ENCODE measurements around the gene HEY2.
"Not testable (repeated sequence)": the region's sequence is repeated elsewhere in the genome, so short reads cannot be mapped to it uniquely, and the experiment has no call there.

Gene HEY2

DNA sequence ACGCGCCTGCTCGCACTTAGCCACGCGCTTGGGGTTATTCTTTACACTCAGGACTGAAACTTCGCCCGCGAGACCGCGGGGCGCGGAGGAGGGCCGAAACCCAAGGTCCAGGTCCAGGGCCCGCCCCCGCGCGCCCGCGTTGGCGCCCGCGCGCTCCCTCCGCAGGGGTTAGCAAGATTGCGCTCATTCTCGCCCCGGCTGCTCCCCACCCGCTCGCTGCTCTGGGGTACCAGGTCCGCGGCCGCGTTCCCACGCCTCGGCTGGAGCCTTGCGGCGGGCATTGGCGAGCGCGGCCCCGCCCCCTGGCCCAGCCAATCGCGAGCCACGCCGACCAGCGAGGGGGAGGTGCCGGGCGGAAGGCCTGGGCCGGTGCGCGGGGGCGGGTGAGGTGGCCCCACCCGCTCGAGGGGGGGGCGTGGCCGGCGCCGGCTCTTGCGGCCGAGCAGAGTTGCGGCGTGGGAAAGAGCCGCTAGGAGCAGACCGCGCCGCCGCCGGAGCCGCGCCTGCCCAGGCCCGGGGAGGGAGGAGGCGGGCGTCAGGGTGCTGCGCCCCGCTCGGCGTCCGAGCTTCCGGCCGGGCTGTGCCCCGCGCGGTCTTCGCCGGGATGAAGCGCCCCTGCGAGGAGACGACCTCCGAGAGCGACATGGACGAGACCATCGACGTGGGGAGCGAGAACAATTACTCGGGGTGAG, at the start of gene HEY2:
Gene HEY2 (plus strand): TSS at position 460 of the 692 bp plus-strand sequence. CDS start 145 bp downstream, at position 605.
- TF ChIP-seq, protein P1, sequence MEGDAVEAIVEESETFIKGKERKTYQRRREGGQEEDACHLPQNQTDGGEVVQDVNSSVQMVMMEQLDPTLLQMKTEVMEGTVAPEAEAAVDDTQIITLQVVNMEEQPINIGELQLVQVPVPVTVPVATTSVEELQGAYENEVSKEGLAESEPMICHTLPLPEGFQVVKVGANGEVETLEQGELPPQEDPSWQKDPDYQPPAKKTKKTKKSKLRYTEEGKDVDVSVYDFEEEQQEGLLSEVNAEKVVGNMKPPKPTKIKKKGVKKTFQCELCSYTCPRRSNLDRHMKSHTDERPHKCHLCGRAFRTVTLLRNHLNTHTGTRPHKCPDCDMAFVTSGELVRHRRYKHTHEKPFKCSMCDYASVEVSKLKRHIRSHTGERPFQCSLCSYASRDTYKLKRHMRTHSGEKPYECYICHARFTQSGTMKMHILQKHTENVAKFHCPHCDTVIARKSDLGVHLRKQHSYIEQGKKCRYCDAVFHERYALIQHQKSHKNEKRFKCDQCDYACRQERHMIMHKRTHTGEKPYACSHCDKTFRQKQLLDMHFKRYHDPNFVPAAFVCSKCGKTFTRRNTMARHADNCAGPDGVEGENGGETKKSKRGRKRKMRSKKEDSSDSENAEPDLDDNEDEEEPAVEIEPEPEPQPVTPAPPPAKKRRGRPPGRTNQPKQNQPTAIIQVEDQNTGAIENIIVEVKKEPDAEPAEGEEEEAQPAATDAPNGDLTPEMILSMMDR (IDR thresholded peaks at IDR 0.05; ENCODE audit: low read depth, low read length), result no peak
- peak within 1 kb of the TSS; percentile 55 to 66 for H3K4me3 ChIP-seq (replicated peaks in 1 of 2; ENCODE audit: low read depth in 2 of 2, low read length in 2 of 2)

DNA sequence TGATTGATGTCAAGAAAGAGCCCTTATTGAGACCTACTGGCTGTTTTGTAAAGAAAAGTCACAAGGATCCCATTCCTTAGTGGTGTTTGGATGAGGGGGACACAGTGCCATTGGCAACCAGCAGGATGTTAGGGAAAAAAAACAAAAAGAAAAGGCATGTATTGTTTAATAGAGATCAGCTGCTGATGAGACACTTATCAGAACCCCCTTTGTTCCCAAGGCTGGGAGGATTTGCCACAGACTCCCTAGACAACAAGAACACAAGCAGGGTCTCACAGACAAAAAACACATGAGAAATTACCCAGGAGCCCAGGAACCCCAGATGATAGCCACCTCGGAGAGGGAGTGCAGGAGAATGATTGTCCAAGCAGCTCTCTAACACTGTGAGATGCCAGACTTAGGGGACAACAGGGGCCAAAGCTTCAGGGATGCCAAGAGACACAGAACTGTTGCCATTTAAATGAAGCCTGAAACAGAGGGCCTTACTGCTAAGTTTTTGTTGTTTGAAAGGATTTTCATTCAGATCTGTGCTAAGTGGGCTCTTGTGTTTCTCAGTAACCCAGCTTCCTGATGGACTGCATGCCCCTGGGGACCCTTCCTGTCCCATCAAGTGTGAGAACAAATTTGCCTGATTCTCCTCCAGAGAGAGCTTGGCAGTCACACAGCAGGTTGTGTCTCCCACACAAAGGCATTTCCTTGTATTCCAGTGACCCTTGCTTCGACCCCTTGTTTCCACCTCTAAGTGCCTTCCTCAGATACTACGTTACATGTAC, 48.7 kb upstream of the HEY2 start:
- no peak for DNase-seq (ENCODE audit: low read depth in 2 of 2)
- TF ChIP-seq, protein P1 (IDR thresholded peaks at IDR 0.05; ENCODE audit: low read depth, low read length), result no peak
- no peak overlapping the region for H3K4me3 ChIP-seq (replicated peaks in 1 of 2; ENCODE audit: low read depth in 2 of 2, low read length in 2 of 2)

More for the DNA sequence above, at the start of gene HEY2:
- peak; percentile 85 to 93 for DNase-seq (ENCODE audit: low read depth in 2 of 2)

DNA sequence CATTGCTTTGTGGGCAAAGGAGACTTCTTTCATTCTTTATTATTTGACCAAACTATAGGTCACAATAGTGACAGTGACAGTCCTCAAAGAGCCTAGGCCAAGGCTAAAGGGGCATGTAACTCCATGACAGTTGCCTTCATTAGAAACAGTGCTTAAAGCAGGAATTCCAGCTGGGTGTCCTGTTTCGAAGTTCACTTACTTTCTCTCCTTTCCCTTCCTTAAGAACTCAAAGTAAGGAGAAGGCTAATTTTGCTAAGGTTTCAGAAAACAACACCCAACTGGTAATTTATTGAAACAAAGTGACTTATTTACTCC, 48.1 kb upstream of the HEY2 start:
- H3K4me3 ChIP-seq (replicated peaks in 1 of 2; ENCODE audit: low read depth in 2 of 2, low read length in 2 of 2), result no peak overlapping the region
- TF ChIP-seq, protein P1 (IDR thresholded peaks at IDR 0.05; ENCODE audit: low read depth, low read length), result no peak
- no peak for DNase-seq (ENCODE audit: low read depth in 2 of 2)

DNA sequence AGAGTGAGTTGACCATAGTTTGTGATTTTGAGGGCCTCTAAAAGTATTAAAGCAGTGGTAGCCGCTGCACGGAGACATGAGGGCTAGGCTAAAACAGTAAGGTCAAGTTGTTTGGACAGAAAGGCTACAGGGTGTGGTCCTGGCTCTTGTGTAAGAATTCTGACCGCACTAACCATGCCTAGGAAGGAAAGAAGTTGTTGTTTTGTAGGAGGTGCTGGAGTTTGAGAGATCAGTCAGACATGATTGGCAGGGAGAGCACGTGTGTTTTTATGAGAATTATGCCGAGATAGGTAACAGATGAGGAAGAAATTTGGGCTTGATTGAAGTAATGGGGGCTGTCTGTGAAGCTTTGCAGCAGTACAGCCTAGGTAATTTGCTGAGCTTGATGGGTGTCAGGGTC, 45.5 kb upstream of the HEY2 start:
- not testable (repeated sequence) for H3K4me3 ChIP-seq (replicated peaks in 1 of 2; ENCODE audit: low read depth in 2 of 2, low read length in 2 of 2); DNase-seq (ENCODE audit: low read depth in 2 of 2)

DNA sequence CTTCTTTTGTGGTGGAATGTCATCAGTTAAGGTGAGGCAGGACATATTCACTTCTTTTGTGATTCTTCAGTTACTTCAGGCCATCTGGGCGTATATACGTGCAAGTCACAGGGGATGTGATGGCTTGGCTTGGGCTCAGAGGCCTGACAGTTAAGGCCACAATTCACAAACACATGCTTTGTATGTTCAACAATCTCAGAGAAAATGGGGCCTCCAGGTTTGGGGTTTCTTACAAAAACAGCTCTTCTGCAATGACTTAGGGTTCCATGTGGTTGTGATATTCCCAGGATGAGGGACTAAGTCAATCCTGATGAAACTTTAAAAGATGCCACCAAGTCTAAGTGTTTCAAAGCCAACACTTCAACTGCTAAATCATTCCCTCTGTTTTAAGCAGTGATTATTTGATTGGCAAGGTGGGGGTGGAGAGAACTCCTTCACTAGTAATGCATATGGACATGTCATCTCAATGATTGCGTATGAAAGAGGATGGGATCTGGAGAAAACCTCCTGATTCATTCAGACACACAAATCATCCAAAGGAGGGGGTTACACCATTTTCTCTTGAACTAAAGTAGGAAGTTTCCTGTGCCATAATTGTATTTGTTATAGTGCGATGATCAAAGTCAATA, 41.7 kb upstream of the HEY2 start:
- TF ChIP-seq, protein P1 (IDR thresholded peaks at IDR 0.05; ENCODE audit: low read depth, low read length), result no peak
- H3K4me3 ChIP-seq (replicated peaks in 1 of 2; ENCODE audit: low read depth in 2 of 2, low read length in 2 of 2), result no peak overlapping the region
- DNase-seq (ENCODE audit: low read depth in 2 of 2), result no peak

DNA sequence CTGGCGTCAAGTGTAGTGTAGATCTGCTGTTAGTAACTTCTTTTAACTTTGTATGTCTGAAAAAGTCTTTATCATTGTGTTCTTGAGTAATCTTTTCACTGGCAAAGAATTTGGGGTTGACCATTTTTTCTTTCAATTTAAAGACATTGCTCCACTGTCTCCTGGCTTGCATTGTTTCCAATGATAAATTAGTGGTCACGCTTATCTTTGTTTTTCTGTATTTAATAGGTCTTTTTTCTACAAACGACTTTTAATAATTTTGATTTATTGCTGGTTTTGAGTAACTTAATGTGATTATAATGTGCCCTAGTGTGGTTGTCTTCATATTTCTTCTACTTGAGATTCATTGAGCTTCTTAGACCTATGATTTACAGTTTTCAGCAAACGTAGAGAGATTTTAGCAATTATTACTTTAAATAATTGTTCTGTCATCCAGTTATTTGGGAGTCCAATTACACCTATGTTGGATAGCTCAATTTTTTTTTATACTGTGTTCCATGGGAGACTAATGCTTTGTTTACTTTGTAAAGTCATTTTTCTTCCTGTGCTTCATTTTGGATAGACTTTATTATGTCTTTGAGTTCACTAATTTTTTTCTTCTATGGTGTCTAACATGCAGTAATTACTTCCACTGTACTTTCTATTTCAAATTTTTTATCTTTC, 38.3 kb upstream of the HEY2 start:
- no peak for DNase-seq (ENCODE audit: low read depth in 2 of 2)
- H3K4me3 ChIP-seq (replicated peaks in 1 of 2; ENCODE audit: low read depth in 2 of 2, low read length in 2 of 2), result no peak overlapping the region
- TF ChIP-seq, protein P1 (IDR thresholded peaks at IDR 0.05; ENCODE audit: low read depth, low read length), result no peak

All from cardiac fibroblast (primary cell).